Parathyroid adenoma (tissue), 2 donors: ENCODE results near the gene RNF39.
"Not testable (repeated sequence)": the region's sequence is repeated elsewhere in the genome, so short reads cannot be mapped to it uniquely, and the experiment has no call there.

ENCODE experiments used
- H2AFZ ChIP-seq: fragments of 300-600 bp; sonication (generic); one replicate; pipeline ENCODE4 v1.7.0; 2017; ENCODE audit warnings: antibody characterized with exemption, mild to moderate bottlenecking
- H3K27ac ChIP-seq: fragments of 300-600 bp; sonication (generic); one replicate; pipeline ENCODE4 v1.7.0; 2017
- H3K27me3 ChIP-seq: fragments of 300-600 bp; sonication (generic); one replicate; pipeline ENCODE4 v1.7.0; 2017; ENCODE audit warnings: low read length; ENCODE audit not compliant: control insufficient read depth, insufficient read depth
- H3K36me3 ChIP-seq: fragments of 300-600 bp; sonication (generic); one replicate; pipeline ENCODE4 v1.7.0; 2017; ENCODE audit warnings: low read length; ENCODE audit not compliant: control insufficient read depth, insufficient read depth
- H3K4me1 ChIP-seq: fragments of 300-600 bp; sonication (generic); one replicate; pipeline ENCODE4 v1.7.0; 2017; ENCODE audit warnings: control low read depth
- H3K4me2 ChIP-seq: fragments of 300-600 bp; sonication (generic); one replicate; pipeline ENCODE4 v1.7.0; 2017; ENCODE audit warnings: low read length
- H3K4me3 ChIP-seq: fragments of 300-600 bp; sonication (generic); one replicate; pipeline ENCODE4 v1.7.0; 2017; ENCODE audit warnings: low read depth, low read length
- H3K79me2 ChIP-seq: fragments of 300-600 bp; sonication (generic); one replicate; pipeline ENCODE4 v1.7.0; 2017; ENCODE audit warnings: control low read depth
- H3K9ac ChIP-seq: fragments of 300-600 bp; sonication (generic); one replicate; pipeline ENCODE4 v1.7.0; 2017; ENCODE audit warnings: mild to moderate bottlenecking
- H3K9me3 ChIP-seq: fragments of 300-600 bp; sonication (generic); one replicate; pipeline ENCODE4 v1.7.0; 2017; ENCODE audit warnings: low read length; ENCODE audit not compliant: control insufficient read depth
- CTCF ChIP-seq: fragments of 300-600 bp; sonication (generic); IDR thresholded peaks from one replicate; pipeline ENCODE4 v1.7.0; 2017; ENCODE audit warnings: antibody characterized with exemption, mild to moderate bottlenecking
- donor health status: primary hyperparathyroidism.

The RNF39 gene

DNA sequence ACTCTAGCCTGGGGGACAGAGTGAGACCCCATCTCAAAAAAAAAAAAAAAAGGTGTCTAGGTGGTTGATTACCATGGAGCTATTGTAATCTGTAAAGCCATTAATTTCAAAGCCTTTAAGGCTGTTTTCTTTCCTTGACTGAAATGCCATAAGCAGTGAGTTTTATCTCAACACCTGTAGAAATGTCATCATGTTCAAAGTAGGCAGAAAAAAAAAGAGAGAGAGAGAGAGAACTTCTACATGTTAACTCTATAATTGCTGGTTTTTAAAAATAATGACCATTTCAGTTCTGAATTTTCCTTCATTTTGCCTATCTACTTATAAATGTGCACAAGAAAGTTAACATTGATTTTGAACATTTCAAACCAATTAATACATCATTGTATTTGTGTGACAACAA, 44.2 kb downstream of the RNF39 start:
- H3K4me2 ChIP-seq: no peak overlapping the region
- no peaks in the 10 kb centered on the region for H3K79me2 ChIP-seq
- no peak overlapping the region for H3K27ac ChIP-seq
- H2AFZ ChIP-seq: no peak overlapping the region
- no peak overlapping the region for H3K9ac ChIP-seq
- H3K27me3 ChIP-seq: no peaks in the 10 kb centered on the region
- TF ChIP-seq CTCF: no peak
- H3K36me3 ChIP-seq: no peaks in the 10 kb centered on the region
- H3K4me3 ChIP-seq: no peak overlapping the region
- no peaks in the 10 kb centered on the region for H3K9me3 ChIP-seq
- H3K4me1 ChIP-seq: no peaks in the 10 kb centered on the region

- Histone ChIP-seq H3K27me3 (no peaks in the 10 kb centered on the region), H3K36me3 (no peaks in the 10 kb centered on the region)
These were observed 46.0 kb downstream of the RNF39 start for GRCh38 chr6:30029588-30029987.

GRCh38 chr6:30025186-30025585, 50.4 kb downstream of the RNF39 start:
- Histone ChIP-seq H3K79me2 (no peaks in the 10 kb centered on the region), H3K9ac (no peak overlapping the region), H3K4me3 (no peak overlapping the region), H3K36me3 (no peaks in the 10 kb centered on the region), H3K9me3 (no peaks in the 10 kb centered on the region), H3K4me2 (no peak overlapping the region), H3K27me3 (no peaks in the 10 kb centered on the region), H3K4me1 (no peaks in the 10 kb centered on the region), H3K27ac (no peak overlapping the region), H2AFZ (no peak overlapping the region)
- TF ChIP-seq CTCF: no peak

More at GRCh38 chr6:30029588-30029987, 46.0 kb downstream of the RNF39 start:
- Histone ChIP-seq H2AFZ (no peak overlapping the region), H3K9ac (no peak overlapping the region), H3K79me2 (no peaks in the 10 kb centered on the region), H3K4me1 (no peaks in the 10 kb centered on the region), H3K27ac (no peak overlapping the region), H3K9me3 (no peaks in the 10 kb centered on the region), H3K4me2 (no peak overlapping the region), H3K4me3 (no peak overlapping the region)
- TF ChIP-seq CTCF: no peak

DNA sequence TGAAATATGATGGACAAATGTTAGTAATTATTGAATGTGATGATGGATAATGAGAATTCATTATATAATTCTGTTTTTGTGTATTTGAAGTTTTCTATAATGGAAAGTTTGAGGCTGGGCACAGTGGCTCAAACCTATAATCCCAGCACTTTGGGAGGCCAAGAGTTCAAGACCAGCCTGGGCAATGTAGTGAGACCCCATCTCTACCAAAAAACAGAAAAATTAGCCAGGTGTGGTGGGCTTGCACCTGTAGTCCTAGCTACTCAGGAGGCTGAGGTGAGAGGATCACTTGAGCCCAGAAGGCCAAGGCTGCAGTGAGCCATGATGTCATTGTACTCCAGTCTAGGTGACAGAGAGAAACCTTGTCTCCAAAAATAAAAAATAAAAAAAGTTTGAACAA, 52.9 kb downstream of the RNF39 start:
- H3K79me2 ChIP-seq, H3K4me2 ChIP-seq, H2AFZ ChIP-seq, H3K4me1 ChIP-seq, H3K4me3 ChIP-seq, H3K36me3 ChIP-seq, H3K27ac ChIP-seq, H3K9ac ChIP-seq, H3K9me3 ChIP-seq, H3K27me3 ChIP-seq: not testable (repeated sequence)

DNA sequence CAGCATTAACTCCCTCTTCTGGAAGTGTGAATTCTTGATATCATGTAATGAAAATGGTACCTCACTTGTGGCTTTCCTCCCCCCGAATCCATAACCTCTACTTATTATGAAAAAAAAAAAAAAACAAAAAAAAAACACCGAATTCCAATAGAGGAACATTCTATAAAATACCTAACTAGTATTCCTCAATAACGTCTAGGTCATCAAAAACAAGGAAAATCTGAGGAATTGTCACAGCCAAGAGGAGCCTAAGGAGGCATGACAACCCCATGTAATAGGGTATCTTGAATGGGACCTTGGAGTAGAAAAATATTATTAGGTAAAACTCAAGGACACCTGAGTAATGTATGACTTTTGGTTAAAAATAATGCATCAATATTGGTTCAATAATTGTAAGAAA, 53.4 kb downstream of the RNF39 start:
- TF ChIP-seq CTCF: no peak
- no peaks in the 10 kb centered on the region for H3K36me3 ChIP-seq
- no peaks in the 10 kb centered on the region for H3K27me3 ChIP-seq
- H3K4me2 ChIP-seq: no peak overlapping the region
- no peak overlapping the region for H3K4me3 ChIP-seq
- H3K9ac ChIP-seq: no peak overlapping the region
- no peaks in the 10 kb centered on the region for H3K4me1 ChIP-seq
- H3K79me2 ChIP-seq: no peaks in the 10 kb centered on the region
- no peak overlapping the region for H3K27ac ChIP-seq
- no peaks in the 10 kb centered on the region for H3K9me3 ChIP-seq
- no peak overlapping the region for H2AFZ ChIP-seq
